ENCODE data around the gene RELL1.
A peak's percentile ranks its signal among the peaks of the same experiment; 100 is the strongest.

RELL1 gene

DNA sequence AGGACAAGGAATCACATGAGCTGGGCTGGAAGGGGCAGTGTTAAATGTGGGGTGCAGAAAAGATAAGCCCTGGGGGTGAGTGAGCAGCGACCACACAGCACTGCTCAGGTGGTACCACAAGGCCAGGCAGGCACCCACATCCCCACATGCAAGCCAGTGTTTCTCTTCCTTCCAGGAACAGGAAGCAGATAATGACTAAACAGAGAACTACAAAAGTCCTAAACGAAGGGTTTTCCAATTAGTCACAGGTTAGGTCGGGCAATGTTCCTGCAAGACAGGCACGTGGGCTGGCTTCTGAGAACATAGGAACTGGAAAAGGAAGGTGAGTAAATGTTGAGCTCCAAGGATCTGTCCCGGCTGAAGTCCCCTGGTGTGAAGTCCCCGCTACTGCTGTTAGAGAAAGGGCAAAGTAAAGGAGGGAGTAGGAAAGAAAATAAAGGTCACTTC lies 19.5 kb downstream of the RELL1 start:
- TF ChIP-seq POLR2A (IDR thresholded peaks at IDR 0.05; ENCODE audit: low read length) (no peak), GATA1 (IDR thresholded peaks at IDR 0.05; ENCODE audit: low read depth, low read length) (no peak)
- no peak for DNase-seq

DNA sequence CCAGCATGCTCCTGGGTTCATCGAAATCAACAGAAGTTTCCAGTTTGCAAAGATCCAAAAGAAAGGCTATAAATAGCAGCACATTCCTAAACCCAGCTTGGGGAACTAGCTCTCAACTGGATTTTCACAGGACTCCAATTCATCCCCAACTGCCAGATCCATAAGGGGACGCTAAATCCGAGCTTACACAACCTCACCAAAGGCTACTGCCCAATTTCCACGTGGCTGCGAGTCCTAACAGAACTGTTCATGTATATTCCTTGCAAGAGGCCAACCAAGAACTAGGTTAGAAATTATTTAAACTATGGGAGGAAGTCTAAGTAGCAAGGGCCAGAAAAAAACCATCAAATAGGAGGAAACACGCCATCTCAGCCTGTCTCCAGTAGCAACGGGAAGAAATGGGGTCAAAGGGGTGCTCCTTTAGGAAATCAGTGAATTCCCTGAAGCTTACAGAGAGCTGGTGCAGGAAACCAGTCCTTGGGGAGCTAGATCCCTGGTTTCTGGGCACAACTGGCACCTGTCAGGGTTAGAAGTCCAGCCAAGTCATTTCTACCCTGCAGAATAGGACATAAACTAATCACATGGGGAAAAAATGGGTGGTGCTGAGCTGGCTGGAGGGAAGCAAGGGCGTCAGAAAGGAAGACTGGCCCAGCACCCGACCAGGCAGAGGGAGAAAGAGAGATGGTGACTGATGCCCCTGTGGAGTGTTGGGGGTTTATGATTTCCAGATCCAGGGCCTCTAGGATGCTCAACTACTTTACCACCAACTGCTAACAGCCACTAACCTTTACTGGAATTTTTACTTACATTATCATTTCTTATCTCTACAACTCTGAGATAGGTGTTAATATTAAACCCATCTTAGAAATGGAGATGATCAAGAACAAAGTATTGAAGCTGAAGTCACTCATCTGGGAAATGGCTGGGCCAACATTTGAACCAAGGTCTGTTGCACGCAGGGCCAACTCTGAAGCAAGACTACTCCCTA lies 20.5 kb downstream of the RELL1 start:
- no peak for TF ChIP-seq GATA1 (IDR thresholded peaks at IDR 0.05; ENCODE audit: low read depth, low read length)
- no peak for TF ChIP-seq POLR2A (IDR thresholded peaks at IDR 0.05; ENCODE audit: low read length)
- no peak for DNase-seq

GRCh38 chr4:37664696-37665095 lies 21.5 kb downstream of the RELL1 start:
- TF ChIP-seq POLR2A (IDR thresholded peaks at IDR 0.05; ENCODE audit: low read length) (no peak), GATA1 (IDR thresholded peaks at IDR 0.05; ENCODE audit: low read depth, low read length) (no peak)

DNA sequence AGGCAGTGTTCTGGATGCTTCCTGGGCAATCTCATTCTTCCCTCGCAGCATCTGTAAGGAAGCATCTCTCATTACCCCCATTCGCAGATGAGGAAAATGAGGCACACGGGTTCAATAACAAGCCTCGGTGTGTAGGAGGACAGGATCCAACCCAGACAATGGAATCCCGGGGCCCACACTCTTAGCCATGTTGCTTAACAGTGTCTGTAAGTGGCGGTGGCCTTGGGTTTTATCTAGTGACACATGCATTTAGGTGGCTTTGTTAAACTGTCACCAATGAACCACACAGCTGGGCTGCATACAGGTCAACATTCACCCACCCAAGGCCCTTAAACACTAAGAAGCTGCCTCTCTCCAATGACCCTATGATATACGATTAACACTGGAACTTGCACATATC lies 22.6 kb downstream of the RELL1 start:
- no peak for TF ChIP-seq POLR2A (IDR thresholded peaks at IDR 0.05; ENCODE audit: low read length)
- no peak for TF ChIP-seq GATA1 (IDR thresholded peaks at IDR 0.05; ENCODE audit: low read depth, low read length)
- no peak for DNase-seq

More at GRCh38 chr4:37664696-37665095, 21.5 kb downstream of the RELL1 start:
- no peak for DNase-seq

DNA sequence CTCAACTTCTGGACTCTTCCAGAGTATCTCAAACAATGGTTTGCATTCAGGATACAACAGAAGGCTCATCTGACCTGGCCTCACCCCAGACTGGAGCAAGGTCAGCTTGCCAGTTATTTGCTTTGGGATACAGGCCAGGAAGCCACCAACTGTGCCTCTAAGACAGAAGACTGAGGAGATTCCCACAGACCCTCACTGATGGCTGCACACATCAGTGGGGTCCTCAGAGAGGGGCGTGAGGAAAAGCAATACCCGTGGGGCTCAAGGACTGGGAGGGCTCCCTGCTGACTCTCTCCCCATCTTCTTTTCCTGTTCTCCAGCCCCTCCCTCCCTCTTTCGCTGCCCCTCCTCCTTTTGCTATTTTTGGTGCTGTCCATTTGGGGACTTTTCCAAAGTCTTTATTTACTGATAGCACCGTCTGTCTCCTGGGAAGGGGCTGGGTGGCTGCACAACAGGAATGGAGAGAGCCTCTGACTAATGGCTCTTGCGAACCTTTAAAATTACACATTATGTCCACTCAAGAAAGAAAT lies 23.2 kb downstream of the RELL1 start:
- no peak for DNase-seq
- TF ChIP-seq POLR2A (IDR thresholded peaks at IDR 0.05; ENCODE audit: low read length), result no peak
- no peak for TF ChIP-seq GATA1 (IDR thresholded peaks at IDR 0.05; ENCODE audit: low read depth, low read length)

DNA sequence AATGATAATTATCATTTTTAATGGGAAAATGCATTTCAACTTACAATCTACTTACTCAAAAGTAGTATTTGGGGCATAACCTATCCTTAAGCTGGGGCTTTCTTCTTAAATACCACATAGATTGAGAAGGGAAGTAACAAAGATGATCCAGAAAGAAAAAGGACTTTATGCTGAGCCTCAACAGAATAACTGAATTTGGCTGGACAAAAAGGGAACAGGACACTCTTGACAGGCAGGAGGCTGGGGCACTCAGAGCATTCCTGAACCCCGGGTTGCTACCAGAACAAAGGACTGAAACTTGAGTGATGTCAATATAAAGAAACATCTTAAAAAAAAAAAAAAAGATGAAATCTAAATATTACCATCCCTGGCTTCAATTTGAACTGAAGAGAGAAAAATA lies 23.9 kb downstream of the RELL1 start:
- DNase-seq, result no peak
- no peak for TF ChIP-seq GATA1 (IDR thresholded peaks at IDR 0.05; ENCODE audit: low read depth, low read length)
- TF ChIP-seq POLR2A (IDR thresholded peaks at IDR 0.05; ENCODE audit: low read length), result no peak

GRCh38 chr4:37661772-37662171 lies 24.4 kb downstream of the RELL1 start:
- no peak for DNase-seq
- TF ChIP-seq POLR2A (IDR thresholded peaks at IDR 0.05; ENCODE audit: low read length) (no peak), GATA1 (IDR thresholded peaks at IDR 0.05; ENCODE audit: low read depth, low read length) (no peak)

GRCh38 chr4:37659696-37660095 lies 26.5 kb downstream of the RELL1 start:
- no peak for TF ChIP-seq POLR2A (IDR thresholded peaks at IDR 0.05; ENCODE audit: low read length)
- no peak for TF ChIP-seq GATA1 (IDR thresholded peaks at IDR 0.05; ENCODE audit: low read depth, low read length)

GRCh38 chr4:37656649-37657048 lies 29.5 kb downstream of the RELL1 start:
- peak in 1 of 2 experiments; percentile 4 for DNase-seq
- TF ChIP-seq POLR2A (IDR thresholded peaks at IDR 0.05; ENCODE audit: low read length) (no peak), GATA1 (IDR thresholded peaks at IDR 0.05; ENCODE audit: low read depth, low read length) (no peak)

More at GRCh38 chr4:37659696-37660095, 26.5 kb downstream of the RELL1 start:
- peak; percentile 11 to 44 for DNase-seq

DNA sequence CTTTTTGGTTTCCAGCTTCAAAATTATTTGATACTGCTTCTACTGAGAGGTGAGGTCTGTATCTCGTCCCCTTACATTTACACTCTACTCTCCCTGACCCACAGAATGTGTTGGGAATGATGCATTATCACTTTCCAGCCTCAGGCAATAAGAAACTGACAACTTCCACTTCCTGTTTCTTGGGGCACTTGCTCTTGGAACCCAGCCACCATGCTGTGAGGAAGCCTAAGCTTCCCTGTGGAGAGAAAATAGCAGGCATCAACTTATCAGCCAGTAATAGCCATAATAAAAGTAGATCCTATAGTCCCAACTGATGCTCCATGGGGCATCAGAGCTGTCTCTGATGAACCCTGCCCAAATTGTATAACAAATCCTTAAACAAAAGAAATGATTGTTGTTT lies 32.6 kb downstream of the RELL1 start:
- DNase-seq, result no peak
- TF ChIP-seq POLR2A (IDR thresholded peaks at IDR 0.05; ENCODE audit: low read length) (no peak), GATA1 (IDR thresholded peaks at IDR 0.05; ENCODE audit: low read depth, low read length) (no peak)

- TF ChIP-seq POLR2A (IDR thresholded peaks at IDR 0.05; ENCODE audit: low read length) (no peak), GATA1 (IDR thresholded peaks at IDR 0.05; ENCODE audit: low read depth, low read length) (no peak)
- no peak for DNase-seq
Measured at GRCh38 chr4:37652747-37653527, 33.2 kb downstream of the RELL1 start.

DNA sequence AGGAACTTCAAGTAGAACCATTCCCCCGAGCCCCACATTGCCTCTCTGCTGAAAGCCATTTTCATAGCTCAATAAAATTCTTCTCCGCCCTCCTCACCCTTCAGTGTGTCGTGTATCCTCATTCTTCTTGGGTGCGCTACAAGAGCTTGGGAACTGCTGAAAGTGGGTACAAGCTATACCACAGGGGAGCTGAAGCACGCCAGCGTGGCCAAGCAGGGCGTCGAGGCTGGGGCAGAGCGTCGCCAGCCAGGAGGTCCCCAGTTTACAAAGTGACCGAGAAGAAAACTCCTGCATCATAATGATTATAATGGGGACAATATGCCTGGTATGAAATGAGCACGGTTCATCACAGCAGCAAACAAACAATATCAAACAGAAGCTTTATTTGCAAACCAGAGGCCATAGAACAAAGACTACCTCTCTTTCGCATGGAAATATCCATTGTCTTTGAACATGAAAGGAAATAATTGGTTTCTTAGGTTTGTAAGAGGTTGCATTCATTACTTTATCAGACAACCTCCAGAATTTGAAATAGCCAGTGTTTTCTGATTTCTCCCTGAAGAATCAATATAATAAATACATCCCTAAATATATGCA lies 34.3 kb downstream of the RELL1 start:
- no peak for DNase-seq
- TF ChIP-seq POLR2A (IDR thresholded peaks at IDR 0.05; ENCODE audit: low read length) (no peak), GATA1 (IDR thresholded peaks at IDR 0.05; ENCODE audit: low read depth, low read length) (no peak)

DNA sequence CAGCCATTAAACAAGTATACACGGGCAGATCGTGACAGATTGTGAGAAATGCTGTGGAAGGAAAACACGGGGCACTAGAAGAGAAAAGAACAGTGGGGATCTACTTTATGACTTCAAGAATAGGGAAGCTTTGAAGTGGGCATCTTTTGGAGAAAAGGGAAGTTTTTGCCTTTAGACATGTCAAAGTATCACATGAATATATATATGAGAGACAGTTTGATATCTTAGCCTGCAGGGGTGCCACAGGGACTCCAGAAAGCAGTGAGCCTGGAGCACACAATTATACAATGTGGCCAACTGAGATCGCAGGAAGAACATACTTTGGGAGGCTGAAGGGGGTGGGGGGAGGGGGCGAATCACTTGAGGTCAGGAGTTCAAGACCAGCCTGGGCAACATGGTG lies 35.7 kb downstream of the RELL1 start:
- TF ChIP-seq POLR2A (IDR thresholded peaks at IDR 0.05; ENCODE audit: low read length), result no peak
- TF ChIP-seq GATA1 (IDR thresholded peaks at IDR 0.05; ENCODE audit: low read depth, low read length), result no peak
- no peak for DNase-seq

All from erythroblast (primary cell).